GM12872 (cell line): ENCODE data around the gene LNX1.
A peak's percentile ranks its signal among the peaks of the same experiment; 100 is the strongest.

Source experiments
- TF ChIP-seq, protein P1 (sequence below): IDR thresholded peaks from 3 replicates; pipeline ENCODE4 v1.5.1; 2011; ENCODE audit warnings: low read depth, mild to moderate bottlenecking, low read length, moderate library complexity; ENCODE audit not compliant: insufficient read depth

Gene LNX1

DNA sequence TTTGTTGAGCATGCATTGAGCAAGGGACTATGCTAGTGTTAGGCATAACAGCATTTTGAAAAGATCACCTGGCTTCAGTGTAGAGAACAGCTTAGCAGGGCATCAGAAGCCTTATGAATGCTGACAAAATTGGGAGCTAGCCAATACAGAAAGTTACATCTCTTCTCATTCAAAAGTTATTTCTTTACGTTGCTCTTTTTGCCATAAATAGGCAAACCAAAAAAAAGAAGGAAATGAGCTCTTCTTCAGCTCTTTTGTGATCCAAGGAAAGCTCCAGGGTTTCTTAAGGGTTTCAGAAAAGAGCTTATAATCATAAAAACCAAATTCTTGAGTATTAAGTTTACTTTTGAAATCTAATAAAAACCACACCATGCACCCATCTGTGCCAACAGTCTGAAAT is 35.2 kb upstream of the LNX1 start:
- TF ChIP-seq, protein P1, sequence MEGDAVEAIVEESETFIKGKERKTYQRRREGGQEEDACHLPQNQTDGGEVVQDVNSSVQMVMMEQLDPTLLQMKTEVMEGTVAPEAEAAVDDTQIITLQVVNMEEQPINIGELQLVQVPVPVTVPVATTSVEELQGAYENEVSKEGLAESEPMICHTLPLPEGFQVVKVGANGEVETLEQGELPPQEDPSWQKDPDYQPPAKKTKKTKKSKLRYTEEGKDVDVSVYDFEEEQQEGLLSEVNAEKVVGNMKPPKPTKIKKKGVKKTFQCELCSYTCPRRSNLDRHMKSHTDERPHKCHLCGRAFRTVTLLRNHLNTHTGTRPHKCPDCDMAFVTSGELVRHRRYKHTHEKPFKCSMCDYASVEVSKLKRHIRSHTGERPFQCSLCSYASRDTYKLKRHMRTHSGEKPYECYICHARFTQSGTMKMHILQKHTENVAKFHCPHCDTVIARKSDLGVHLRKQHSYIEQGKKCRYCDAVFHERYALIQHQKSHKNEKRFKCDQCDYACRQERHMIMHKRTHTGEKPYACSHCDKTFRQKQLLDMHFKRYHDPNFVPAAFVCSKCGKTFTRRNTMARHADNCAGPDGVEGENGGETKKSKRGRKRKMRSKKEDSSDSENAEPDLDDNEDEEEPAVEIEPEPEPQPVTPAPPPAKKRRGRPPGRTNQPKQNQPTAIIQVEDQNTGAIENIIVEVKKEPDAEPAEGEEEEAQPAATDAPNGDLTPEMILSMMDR, result no peak

DNA sequence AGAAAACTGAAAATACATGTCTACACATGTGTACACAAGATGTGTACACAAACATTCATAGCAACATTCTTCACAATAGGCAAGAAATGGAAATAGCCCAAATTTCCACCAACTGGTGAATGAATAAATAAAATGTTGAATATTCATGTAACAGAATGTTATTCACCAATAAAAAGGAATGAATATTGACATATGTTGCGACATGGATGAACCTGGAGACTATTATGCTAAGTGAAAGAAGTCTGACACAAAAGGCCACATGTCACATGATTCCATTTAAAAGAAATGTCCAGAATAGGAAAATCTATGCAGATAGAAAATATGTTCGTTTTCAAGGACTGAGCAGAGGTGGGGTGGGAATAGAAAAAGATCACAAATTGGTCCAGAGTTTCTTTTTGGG is 34.6 kb upstream of the LNX1 start:
- TF ChIP-seq, protein P1, result no peak

DNA sequence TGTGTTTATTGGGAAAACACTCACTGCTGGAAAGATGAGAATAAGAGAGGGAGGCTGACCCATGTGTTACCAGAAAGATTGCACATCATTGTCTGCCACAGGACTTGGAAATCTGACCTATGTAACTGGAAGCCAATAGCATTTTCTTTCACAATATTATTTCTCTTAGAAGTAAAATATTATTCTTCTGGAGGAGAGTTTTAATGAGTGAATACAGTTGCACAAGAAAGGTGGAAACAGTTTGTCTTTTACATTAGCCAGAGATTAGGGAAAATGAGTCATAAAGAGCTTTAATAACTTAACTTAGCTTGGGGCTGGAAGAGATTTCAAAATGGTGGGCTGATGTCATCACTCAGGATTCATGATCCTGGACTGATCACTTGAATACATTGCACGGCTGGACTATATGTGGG is 31.5 kb upstream of the LNX1 start:
- TF ChIP-seq, protein P1, result no peak

DNA sequence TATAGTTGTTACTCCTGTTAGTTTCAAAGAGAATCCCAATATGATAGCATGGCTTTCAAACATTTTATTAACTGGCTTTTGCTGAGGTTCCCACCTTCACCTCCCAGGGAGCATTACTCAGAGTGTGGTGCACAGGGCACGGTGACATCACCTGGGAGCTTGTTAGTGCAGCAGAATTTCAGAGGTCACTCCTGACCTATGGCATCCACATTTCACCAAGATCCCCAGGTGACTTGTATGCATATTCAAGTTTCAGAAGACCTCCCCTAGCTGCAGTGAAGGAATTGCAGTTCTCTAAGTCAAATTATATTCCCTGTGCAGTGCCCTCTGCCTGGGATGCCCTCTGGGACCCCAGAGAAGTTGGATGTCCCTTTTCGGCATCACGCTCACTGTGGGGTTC is 29.7 kb upstream of the LNX1 start:
- TF ChIP-seq, protein P1, result peak; percentile 19; the same call in 1 of the 3 replicates

DNA sequence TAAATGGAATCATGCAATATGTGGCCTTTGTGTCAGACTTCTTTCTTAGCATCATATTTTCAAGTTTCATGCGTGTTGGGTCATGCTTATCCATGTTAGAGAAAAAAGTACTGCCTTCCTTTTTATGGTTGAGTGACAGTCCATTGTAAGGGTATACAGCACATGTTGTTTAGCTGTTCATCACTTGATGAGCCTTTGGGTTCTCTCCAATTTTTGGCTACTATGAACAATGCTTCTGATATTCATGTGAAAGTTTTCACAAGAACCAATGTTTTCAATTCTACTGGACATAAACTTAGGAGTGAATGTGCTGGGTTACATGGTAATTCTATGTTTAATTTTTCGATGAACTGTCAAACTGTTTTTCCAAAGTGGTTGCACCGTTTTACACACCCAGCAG is 28.1 kb upstream of the LNX1 start:
- TF ChIP-seq, protein P1, result no peak

DNA sequence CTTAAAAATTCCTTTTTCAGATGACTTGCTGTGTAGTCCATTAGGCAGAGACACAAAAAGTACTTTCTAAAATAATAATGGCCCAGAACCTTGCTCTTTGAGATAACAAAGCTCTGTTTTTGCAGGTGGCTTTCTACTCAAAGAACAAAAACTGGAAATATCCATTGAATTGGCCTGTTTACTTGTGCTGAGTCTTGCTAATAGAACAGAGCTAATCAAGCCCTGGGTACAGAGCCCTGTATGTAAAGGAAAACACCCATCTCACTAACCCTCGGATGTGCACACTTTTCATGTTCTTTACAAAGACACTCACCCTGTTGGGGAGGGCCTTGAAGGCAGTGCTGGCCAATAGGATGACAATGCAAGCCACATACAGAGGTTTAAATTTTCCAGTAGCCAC is 27.0 kb upstream of the LNX1 start:
- TF ChIP-seq, protein P1, result no peak

DNA sequence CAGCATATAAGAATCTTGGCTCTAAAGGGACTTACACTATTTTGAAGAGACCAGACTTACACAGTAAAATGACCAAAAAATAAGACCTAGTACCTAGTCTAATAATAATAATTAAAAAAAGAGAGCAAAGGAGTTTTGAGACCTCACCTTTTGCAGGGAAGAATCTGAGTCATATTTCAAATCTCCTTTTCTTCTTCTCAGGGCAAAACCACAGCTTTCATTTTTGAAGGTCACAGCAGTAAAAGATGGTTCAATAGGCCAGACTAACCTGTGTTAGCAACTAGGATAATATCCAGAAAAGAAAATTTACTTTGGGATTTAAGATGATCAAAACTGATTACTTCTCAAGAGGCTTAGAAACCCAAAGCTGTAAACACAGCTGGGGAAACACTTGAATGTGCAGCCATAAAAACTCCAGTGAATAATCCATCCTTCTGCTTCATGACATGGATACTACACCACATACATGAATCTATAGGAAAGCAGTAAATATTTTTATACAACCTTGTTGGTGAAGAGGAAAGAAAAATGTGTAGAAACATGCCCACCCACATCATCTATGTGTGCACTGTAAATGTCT is 25.9 kb upstream of the LNX1 start:
- TF ChIP-seq, protein P1, result no peak
